G401 (cell line): ENCODE measurements around the gene FOXL2NB. TPM values are rescaled to one million over a fixed set of nuclear protein-coding genes. Genes with fewer than 3 reads are reported as not detected.
"Not testable (repeated sequence)": the region's sequence is repeated elsewhere in the genome, so short reads cannot be mapped to it uniquely, and the experiment has no call there.

Source experiments
- DNase-seq: peaks from one replicate; pipeline ENCODE4 v3.0.0-alpha.2; 2015; ENCODE audit warnings: low spot score
- in situ Hi-C: cut with HindIII; loops from 2 replicates; pipeline ENCODE4 v1.10.0; 2016; ENCODE audit warnings: low sequenced_read_pairs, mixed read lengths
- total RNA-seq: library from RNA; depleted of rRNA; stranded (reverse); fragments of >200 nt; shearing (Covaris generic); gene quantifications from 2 replicates; pipeline ENCODE4 v1.2.3, GENCODE V29; 2014; rRNA removed

The FOXL2NB gene
- 1.2 TPM in 1 of 2 replicates, not detected in the other for total RNA-seq

DNA sequence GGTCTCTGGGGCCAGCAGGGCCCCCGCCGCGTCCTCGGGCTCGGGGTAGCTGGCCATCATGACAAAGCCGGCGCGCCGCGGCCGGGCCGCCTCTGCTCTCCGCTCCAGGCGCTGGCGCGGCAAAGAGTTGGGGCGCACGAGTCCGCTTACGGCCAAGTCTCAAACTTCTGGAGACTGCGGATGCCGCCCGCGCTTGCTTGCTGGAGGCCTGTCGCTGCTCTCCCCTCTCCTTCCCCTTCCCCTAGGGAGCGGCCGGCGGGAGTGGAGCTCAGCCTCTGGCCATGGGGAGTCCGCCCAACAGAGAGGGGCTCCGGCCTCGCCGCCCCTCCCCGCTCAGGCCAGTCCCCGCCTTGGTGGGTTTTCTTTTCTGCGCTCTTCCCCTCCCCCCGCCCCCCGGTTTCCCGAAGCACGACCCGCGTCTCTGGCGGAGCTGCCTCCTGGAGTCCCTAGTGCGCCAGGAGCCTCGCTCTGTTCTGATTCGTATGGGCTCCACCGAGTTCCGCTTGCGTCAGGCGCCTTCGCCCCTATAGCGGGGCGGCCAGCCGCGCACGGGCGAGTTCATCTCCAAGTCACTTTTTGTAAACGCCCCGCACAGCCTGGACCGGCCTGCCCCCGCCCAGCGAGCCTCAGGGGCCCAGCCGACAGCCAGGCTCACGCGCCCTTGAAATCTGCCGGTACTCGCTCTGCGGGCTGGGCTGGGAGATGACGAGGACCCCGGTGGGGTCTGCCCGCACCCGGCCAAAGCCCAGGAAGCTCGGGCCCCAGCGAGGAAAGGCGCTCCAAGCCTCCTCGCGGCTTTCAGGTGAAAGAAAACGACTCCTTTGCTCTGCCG, at the start of gene FOXL2NB, which contains the start of gene FOXL2:
Gene FOXL2NB (plus strand): TSS at position 555 of the 832 bp plus-strand sequence. CDS start 148 bp downstream, at position 703.
Gene FOXL2 (minus strand): TSS at position 475 of the 832 bp plus-strand sequence. CDS start 415 bp downstream, at position 60.
- in situ Hi-C loops, result no loop called here
- DNase-seq, result no peak

DNA sequence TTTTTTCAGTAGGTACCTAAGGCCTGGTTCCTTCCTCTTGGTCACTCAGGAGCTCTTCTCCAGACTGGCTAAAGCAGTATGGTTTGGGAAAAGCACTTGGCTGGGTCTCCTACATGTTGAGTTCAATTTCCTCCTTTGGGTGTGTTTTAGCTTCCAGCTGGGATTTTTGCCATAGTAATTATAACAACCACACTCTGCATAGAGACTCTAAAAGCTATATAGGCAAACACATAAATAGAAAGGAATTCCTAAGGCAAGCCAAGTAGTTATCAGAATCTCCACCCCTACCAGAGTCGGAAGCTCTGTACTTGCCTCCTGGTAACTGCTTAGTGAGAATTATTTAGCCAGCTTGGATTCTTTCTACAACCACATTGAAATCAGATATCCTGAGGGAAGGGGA, 48.7 kb upstream of the FOXL2NB start:
- in situ Hi-C loops, result no loop called here
- DNase-seq, result no peak

GRCh38 chr3:138898708-138899107, 48.3 kb upstream of the FOXL2NB start:
- DNase-seq, result no peak
- in situ Hi-C loops, result no loop called here

DNA sequence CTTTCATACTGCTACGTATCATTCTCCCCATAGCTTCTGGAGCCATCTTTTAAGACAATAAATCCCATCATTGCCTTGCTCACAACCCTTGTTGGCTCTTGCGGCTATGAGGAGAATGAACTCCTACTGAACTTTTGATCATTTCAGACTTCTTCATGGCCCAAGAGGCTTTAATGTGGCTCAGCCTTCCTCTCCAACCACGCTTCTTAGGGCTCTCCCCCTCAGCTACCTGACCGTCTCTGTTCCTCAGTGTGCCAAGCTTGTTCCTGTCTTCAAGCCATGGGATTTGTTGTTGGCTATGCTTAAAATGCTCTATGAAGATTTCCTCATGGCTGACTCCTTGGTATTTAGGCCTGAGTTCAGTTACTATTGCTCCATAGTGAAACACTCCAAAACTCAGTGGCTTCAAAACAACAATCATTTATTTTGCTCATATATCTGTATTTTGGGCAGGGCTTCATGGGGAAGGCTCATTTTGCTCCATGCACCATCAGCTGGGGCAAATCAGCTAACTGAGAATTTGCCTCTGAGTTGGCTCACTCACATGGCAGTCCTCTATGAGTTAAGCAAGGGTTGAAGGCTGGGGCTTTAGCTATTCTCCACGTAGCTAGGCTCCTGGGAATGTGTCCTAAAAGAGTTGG, 47.5 kb upstream of the FOXL2NB start:
- in situ Hi-C loops, result no loop called here
- DNase-seq, result no peak

DNA sequence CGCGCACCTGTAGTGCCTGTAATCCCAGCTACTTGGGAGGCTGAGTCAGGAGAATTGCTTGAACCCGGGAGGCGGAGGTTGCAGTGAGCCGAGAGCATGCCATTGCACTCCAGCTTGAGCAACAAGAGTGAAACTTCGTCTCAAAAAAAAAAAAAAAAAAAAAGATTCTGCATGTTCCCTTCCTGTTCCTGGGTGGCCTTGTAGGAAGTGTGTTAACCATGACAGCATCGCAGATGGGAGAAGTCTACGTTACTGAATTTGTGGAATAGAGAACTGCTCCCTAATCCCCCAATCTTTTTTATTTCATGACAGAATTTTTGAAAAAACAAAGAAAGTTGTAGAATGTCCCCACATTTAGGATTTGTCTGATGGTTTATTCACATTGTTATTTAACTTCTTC, 45.5 kb upstream of the FOXL2NB start:
- in situ Hi-C loops, result no loop called here
- no peak for DNase-seq

DNA sequence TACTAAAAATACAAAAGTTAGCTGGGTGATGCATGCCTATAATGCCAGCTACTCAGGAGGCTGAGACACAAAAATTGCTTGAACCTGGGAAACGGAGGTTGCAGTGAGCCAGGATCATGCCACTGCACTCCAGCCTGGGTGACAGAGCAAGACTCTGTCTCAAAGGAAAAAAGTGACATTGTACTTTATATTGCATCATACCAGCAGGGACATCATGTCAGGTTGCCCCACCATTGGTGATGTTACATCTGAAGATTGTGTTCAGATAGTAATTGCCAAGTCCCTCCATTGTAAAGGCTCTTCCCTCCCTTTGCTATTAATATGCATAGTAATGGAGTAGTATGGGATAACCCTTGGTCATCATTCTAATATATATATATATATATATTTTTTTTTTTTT, 44.8 kb upstream of the FOXL2NB start:
- in situ Hi-C loops, result no loop called here
- no peak for DNase-seq

DNA sequence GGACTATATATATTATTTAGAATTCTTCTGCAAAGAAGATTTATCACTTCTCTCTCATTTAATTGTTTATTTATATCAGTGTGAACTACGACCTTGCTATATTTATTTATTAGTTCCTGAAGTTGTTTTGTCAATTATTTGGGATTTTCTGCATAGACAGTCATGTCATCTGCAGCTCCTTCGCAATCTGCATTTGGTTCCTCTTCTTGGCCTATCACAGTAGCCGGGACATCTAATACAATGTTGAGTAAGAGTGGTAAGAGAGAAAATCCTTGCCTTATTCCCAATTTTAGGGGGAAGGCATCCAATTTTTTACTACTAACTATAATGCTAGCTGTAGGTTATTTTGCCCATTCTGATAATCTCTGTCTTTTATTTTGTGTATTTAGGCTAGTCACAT, 39.5 kb upstream of the FOXL2NB start:
- in situ Hi-C loops, result no loop called here
- DNase-seq, result no peak

DNA sequence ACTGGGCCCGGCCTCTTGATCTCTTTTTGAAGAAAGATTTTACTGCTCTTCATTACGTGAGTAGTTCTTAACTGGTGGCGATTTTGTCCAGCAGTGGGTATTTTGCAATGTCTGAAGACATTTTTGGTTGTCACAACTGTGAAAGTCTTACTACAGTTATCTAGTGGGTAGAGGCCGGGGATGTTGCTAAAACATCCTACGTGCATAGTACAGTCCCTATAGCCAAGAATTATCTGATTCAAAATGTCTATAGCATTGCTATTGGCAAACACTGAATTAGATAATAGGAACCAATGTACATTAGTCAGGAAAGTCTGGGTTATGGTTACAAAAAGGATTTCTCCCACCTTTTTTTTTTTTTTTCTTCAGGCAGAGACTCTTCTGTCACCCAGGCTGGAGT, 38.2 kb upstream of the FOXL2NB start:
- no peak for DNase-seq
- in situ Hi-C loops, result no loop called here

DNA sequence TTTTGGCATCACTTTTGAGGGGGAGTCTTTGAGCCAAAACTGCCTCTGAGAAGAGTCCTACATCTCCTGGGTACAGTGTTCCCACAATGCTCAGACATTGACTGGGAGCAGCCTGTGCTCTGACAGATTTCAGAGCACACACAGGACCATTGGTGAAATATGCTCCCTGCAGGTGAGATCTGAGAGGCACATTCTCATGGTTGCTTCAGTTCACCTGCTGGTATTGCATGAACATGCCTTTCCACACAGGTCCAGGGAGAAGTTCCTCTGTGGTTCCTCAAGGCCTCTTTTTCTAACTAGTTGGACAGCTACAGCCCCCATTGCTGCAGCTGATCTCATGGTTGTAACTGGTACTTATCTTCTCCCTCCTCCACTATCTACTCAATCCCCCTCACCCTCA, 37.1 kb upstream of the FOXL2NB start:
- in situ Hi-C loops, result no loop called here
- DNase-seq, result no peak

GRCh38 chr3:138911621-138912020, 35.4 kb upstream of the FOXL2NB start:
- in situ Hi-C loops, result no loop called here
- DNase-seq, result no peak

- peak; percentile 6 for DNase-seq
- in situ Hi-C loops, result no loop called here
Measured at GRCh38 chr3:138912237-138912636, 34.8 kb upstream of the FOXL2NB start.

DNA sequence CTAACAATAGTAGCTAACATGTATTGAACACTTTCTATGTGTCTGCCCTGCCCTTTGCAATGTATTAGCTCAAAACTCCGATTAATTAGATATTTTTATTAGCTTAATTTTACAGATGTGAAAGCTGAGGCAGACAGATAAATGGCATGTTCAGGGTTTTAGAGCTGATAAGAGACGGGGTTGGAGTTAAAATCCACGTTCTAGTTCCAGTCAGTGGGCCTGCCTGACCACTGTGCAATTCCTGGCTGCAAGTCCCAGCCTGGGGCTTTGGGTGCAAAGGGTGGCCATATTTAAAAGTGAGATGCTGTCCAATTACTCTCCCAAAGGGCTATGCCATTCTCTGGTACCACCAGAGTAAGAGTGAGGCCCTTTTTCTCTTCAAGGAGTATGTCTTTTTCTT, 33.3 kb upstream of the FOXL2NB start:
- no peak for DNase-seq
- in situ Hi-C loops, result no loop called here

GRCh38 chr3:138914870-138915502, 32.0 kb upstream of the FOXL2NB start:
- in situ Hi-C loops, result no loop called here
- no peak for DNase-seq

GRCh38 chr3:138915503-138916498, 31.2 kb upstream of the FOXL2NB start:
- in situ Hi-C loops, result no loop called here
- DNase-seq, result peak; percentile 79

DNA sequence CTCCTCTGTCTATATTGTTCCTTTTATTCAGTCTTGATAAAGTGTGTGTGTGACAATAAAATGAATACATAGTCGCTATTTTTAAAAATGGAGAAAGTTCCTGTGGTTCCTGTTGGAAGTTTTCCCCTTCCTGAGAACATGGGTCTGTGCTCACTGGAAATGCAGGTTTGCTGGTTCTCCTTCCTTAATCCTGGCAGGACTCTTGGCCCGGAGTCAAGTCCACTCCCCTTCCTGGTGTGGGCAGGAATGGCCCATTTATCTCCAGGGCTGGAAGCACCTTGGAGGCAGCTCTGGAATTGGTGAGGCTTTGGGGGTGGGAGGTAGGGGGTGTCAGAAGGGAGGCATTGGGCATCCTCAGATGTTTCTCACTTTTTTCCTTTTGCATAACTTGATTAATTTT, 30.2 kb upstream of the FOXL2NB start:
- in situ Hi-C loops, result no loop called here

GRCh38 chr3:138919325-138919724, 27.7 kb upstream of the FOXL2NB start:
- in situ Hi-C loops, result no loop called here

More for the DNA sequence above, 30.2 kb upstream of the FOXL2NB start:
- DNase-seq, result no peak

GRCh38 chr3:138921316-138922292, 25.4 kb upstream of the FOXL2NB start:
- in situ Hi-C loops, result no loop called here
- no peak for DNase-seq

More at GRCh38 chr3:138919325-138919724, 27.7 kb upstream of the FOXL2NB start:
- no peak for DNase-seq

DNA sequence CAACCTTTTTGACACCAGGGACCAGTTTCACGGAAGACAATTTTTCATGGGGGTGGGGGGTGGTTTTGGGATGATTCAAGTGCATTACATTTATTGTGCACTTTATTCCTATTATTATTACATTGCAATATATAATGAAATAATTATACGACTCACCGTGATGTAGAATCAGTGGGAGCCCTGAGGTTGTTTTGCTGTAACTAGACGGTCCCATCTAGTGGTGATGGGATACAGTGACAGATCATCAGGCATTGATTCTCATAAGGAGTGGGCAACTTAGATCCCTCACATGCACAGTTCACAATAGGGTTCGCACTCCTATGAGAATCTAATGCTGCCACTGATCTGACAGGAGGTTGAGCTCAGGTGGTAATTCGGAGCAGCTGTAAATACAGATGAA, 24.6 kb upstream of the FOXL2NB start:
- in situ Hi-C loops, DNase-seq: not testable (repeated sequence)
